ENCODE results near the gene TRIM59. TPM values are rescaled to one million over a fixed set of nuclear protein-coding genes. Genes with fewer than 3 reads are reported as not detected.

TRIM59 gene
- 10 to 100 TPM in 5 of 6 donors, 1 to 10 TPM in 1; 2.9 to 37.2 (median 27.4) TPM for polyA plus RNA-seq (ENCODE audit: low read depth in 6 of 6)

- DNase-seq (peak; percentile 95), ATAC-seq (ENCODE audit: low read depth in 2 of 2) (peak; percentile 93 to 95)
- Mint-ChIP-seq H3K27me3 (no peaks in the 10 kb centered on the region), H3K9me3 (no peaks in the 10 kb centered on the region), H3K27ac (peak within 1 kb of the TSS; percentile 70 to 99 (median 96)), H3K4me1 (peaks cover 24 to 37% (median 29%) of the 10 kb centered on the region in 3 donors), H3K36me3 (peaks cover 0 to 7% of the 10 kb centered on the region in 2 donors), H3K4me3 (peak within 1 kb of the TSS; percentile 92 to 100 (median 98))
Observed at GRCh38 chr3:160449636-160450598, at the start of gene TRIM59. Gene TRIM59, minus strand, starts transcription at chr3:160449786. Its CDS starts 10,603 bp downstream, at chr3:160439183.

GRCh38 chr3:160498202-160498601 lies 48.6 kb upstream of the TRIM59 start:
- Mint-ChIP-seq H3K27me3 (no peaks in the 10 kb centered on the region), H3K27ac (no peak overlapping the region), H3K4me1 (no peaks in the 10 kb centered on the region), H3K4me3 (no peak overlapping the region), H3K36me3 (peaks cover 7 to 12% of the 10 kb centered on the region in 2 donors), H3K9me3 (peaks cover 0 to 3% (median 0%) of the 10 kb centered on the region in 7 donors)
- no peak for ATAC-seq (ENCODE audit: low read depth in 2 of 2)
- no peak for DNase-seq

- no peak for DNase-seq
- Mint-ChIP-seq H3K36me3 (no peaks in the 10 kb centered on the region), H3K9me3 (no peaks in the 10 kb centered on the region), H3K4me1 (peaks cover 4 to 12% (median 5%) of the 10 kb centered on the region in 3 donors), H3K4me3 (no peak overlapping the region), H3K27ac (no peak overlapping the region), H3K27me3 (no peaks in the 10 kb centered on the region)
- no peak for ATAC-seq (ENCODE audit: low read depth in 2 of 2)
Observed at GRCh38 chr3:160490166-160490565, 40.6 kb upstream of the TRIM59 start.

GRCh38 chr3:160486459-160486869 lies 36.9 kb upstream of the TRIM59 start:
- H3K36me3 Mint-ChIP-seq, result no peaks in the 10 kb centered on the region
- DNase-seq (peak; percentile 6), ATAC-seq (ENCODE audit: low read depth in 2 of 2) (no peak)

GRCh38 chr3:160482796-160483195 lies 33.2 kb upstream of the TRIM59 start:
- Mint-ChIP-seq H3K9me3 (no peaks in the 10 kb centered on the region), H3K4me3 (no peak overlapping the region), H3K27me3 (peaks cover 0 to 9% (median 0%) of the 10 kb centered on the region in 3 donors), H3K36me3 (no peaks in the 10 kb centered on the region), H3K4me1 (peaks cover 7 to 13% (median 7%) of the 10 kb centered on the region in 3 donors), H3K27ac (peak overlapping the region in 1 of 6 donors; percentile 21)
- DNase-seq, result no peak
- ATAC-seq (ENCODE audit: low read depth in 2 of 2), result no peak

More at GRCh38 chr3:160486459-160486869, 36.9 kb upstream of the TRIM59 start:
- Mint-ChIP-seq H3K27ac (no peak overlapping the region), H3K4me1 (peaks cover 7 to 13% (median 7%) of the 10 kb centered on the region in 3 donors), H3K4me3 (peak overlapping the region in 5 of 8 donors; percentile 15 to 89 (median 58)), H3K9me3 (no peaks in the 10 kb centered on the region), H3K27me3 (peaks cover 0 to 5% (median 0%) of the 10 kb centered on the region in 3 donors)

GRCh38 chr3:160481856-160482255 lies 32.3 kb upstream of the TRIM59 start:
- no peaks in the 10 kb centered on the region for H3K9me3 Mint-ChIP-seq
- no peak for ATAC-seq (ENCODE audit: low read depth in 2 of 2)
- no peaks in the 10 kb centered on the region for H3K36me3 Mint-ChIP-seq
- no peak overlapping the region for H3K4me3 Mint-ChIP-seq
- peaks cover 7 to 13% (median 7%) of the 10 kb centered on the region in 3 donors for H3K4me1 Mint-ChIP-seq
- H3K27ac Mint-ChIP-seq, result peak overlapping the region in 2 of 6 donors; percentile 18 to 54
- H3K27me3 Mint-ChIP-seq, result peaks cover 0 to 10% (median 0%) of the 10 kb centered on the region in 3 donors
- DNase-seq, result no peak

- peak overlapping the region in 1 of 6 donors; percentile 17 for H3K27ac Mint-ChIP-seq
- DNase-seq (no peak), ATAC-seq (ENCODE audit: low read depth in 2 of 2) (no peak)
- H3K36me3 Mint-ChIP-seq, result no peaks in the 10 kb centered on the region
- no peak overlapping the region for H3K4me3 Mint-ChIP-seq
- peaks cover 0 to 10% (median 0%) of the 10 kb centered on the region in 3 donors for H3K27me3 Mint-ChIP-seq
- H3K9me3 Mint-ChIP-seq, result no peaks in the 10 kb centered on the region
- H3K4me1 Mint-ChIP-seq, result peaks cover 7 to 8% (median 7%) of the 10 kb centered on the region in 3 donors
Observed at GRCh38 chr3:160480931-160481330, 31.3 kb upstream of the TRIM59 start.

- no peaks in the 10 kb centered on the region for H3K9me3 Mint-ChIP-seq
- H3K4me1 Mint-ChIP-seq, result peaks cover 0 to 3% (median 0%) of the 10 kb centered on the region in 3 donors
- DNase-seq (no peak), ATAC-seq (ENCODE audit: low read depth in 2 of 2) (no peak)
- peaks cover 0 to 10% (median 0%) of the 10 kb centered on the region in 3 donors for H3K27me3 Mint-ChIP-seq
- H3K36me3 Mint-ChIP-seq, result no peaks in the 10 kb centered on the region
- H3K4me3 Mint-ChIP-seq, result no peak overlapping the region
- no peak overlapping the region for H3K27ac Mint-ChIP-seq
Observed at GRCh38 chr3:160479376-160479775, 29.8 kb upstream of the TRIM59 start.

- H3K4me1 Mint-ChIP-seq, result peaks cover 0 to 3% (median 0%) of the 10 kb centered on the region in 3 donors
- H3K27me3 Mint-ChIP-seq, result peaks cover 0 to 10% (median 0%) of the 10 kb centered on the region in 3 donors
- H3K27ac Mint-ChIP-seq, result no peak overlapping the region
- H3K9me3 Mint-ChIP-seq, result no peaks in the 10 kb centered on the region
- no peaks in the 10 kb centered on the region for H3K36me3 Mint-ChIP-seq
- no peak for DNase-seq
- ATAC-seq (ENCODE audit: low read depth in 2 of 2), result no peak
- H3K4me3 Mint-ChIP-seq, result no peak overlapping the region
Observed at GRCh38 chr3:160478338-160478737, 28.8 kb upstream of the TRIM59 start.

GRCh38 chr3:160477750-160478149 lies 28.2 kb upstream of the TRIM59 start:
- H3K27ac Mint-ChIP-seq, result no peak overlapping the region

GRCh38 chr3:160475884-160476283 lies 26.3 kb upstream of the TRIM59 start:
- no peak for ATAC-seq (ENCODE audit: low read depth in 2 of 2)
- Mint-ChIP-seq H3K4me3 (no peak overlapping the region), H3K9me3 (peaks cover 0 to 7% (median 2%) of the 10 kb centered on the region in 7 donors), H3K36me3 (no peaks in the 10 kb centered on the region), H3K4me1 (peaks cover 0 to 8% (median 4%) of the 10 kb centered on the region in 3 donors), H3K27ac (no peak overlapping the region), H3K27me3 (peaks cover 0 to 5% (median 0%) of the 10 kb centered on the region in 3 donors)
- no peak for DNase-seq

More at GRCh38 chr3:160477750-160478149, 28.2 kb upstream of the TRIM59 start:
- Mint-ChIP-seq H3K4me1 (peaks cover 0 to 3% (median 0%) of the 10 kb centered on the region in 3 donors), H3K36me3 (no peaks in the 10 kb centered on the region), H3K9me3 (no peaks in the 10 kb centered on the region), H3K4me3 (no peak overlapping the region), H3K27me3 (peaks cover 0 to 5% (median 0%) of the 10 kb centered on the region in 3 donors)
- no peak for DNase-seq
- no peak for ATAC-seq (ENCODE audit: low read depth in 2 of 2)

GRCh38 chr3:160475153-160475552 lies 25.6 kb upstream of the TRIM59 start:
- Mint-ChIP-seq H3K4me3 (no peak overlapping the region), H3K27me3 (peaks cover 0 to 5% (median 0%) of the 10 kb centered on the region in 3 donors), H3K27ac (no peak overlapping the region), H3K4me1 (peaks cover 0 to 8% (median 4%) of the 10 kb centered on the region in 3 donors), H3K36me3 (no peaks in the 10 kb centered on the region), H3K9me3 (peaks cover 0 to 14% (median 7%) of the 10 kb centered on the region in 7 donors)
- ATAC-seq (ENCODE audit: low read depth in 2 of 2) (no peak), DNase-seq (no peak)

- Mint-ChIP-seq H3K9me3 (peaks cover 5 to 21% (median 14%) of the 10 kb centered on the region in 7 donors), H3K36me3 (peaks cover 4 to 7% of the 10 kb centered on the region in 2 donors), H3K27me3 (peaks cover 0 to 5% (median 0%) of the 10 kb centered on the region in 3 donors), H3K4me3 (no peak overlapping the region), H3K27ac (no peak overlapping the region), H3K4me1 (peaks cover 0 to 8% (median 4%) of the 10 kb centered on the region in 3 donors)
- ATAC-seq (ENCODE audit: low read depth in 2 of 2) (no peak), DNase-seq (no peak)
Observed at GRCh38 chr3:160474416-160474838, 24.8 kb upstream of the TRIM59 start.

Data from naive B cell (primary cell).